ENCODE data around the gene OR2J1. TPM values are rescaled to one million over a fixed set of nuclear protein-coding genes. Genes with fewer than 3 reads are reported as not detected.
A peak's percentile ranks its signal among the peaks of the same experiment; 100 is the strongest.
"Not testable (repeated sequence)": the region's sequence is repeated elsewhere in the genome, so short reads cannot be mapped to it uniquely, and the experiment has no call there.

Gene OR2J1
- not detected in 2 replicates for total RNA-seq (2014; rRNA removed; shearing (Covaris generic))

DNA sequence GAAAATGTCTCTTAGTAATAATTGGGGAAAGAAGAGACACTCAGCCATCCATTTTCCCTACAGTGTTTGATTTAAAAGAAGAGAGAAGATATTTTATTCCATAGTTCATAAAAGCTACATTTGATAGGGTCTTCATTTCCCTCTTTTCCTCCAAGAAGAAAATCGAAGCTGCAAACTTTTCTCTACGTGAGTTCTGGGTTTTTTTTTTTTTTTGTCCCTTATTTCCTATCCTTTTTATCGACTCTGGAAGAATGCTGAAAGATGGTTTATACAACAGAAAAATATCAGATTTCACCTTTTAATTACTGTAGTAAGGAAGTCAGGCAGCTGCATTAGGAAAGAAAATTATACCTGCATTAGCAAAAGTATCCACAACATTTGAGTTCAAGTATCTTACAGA, at the start of gene OR2J1:
Gene OR2J1, plus strand, starts transcription at position 301 of the 400 bp plus-strand sequence. CDS start 1,453 bp downstream, outside the sequence.
- DNase-seq (ENCODE audit: low spot score), result no peak

DNA sequence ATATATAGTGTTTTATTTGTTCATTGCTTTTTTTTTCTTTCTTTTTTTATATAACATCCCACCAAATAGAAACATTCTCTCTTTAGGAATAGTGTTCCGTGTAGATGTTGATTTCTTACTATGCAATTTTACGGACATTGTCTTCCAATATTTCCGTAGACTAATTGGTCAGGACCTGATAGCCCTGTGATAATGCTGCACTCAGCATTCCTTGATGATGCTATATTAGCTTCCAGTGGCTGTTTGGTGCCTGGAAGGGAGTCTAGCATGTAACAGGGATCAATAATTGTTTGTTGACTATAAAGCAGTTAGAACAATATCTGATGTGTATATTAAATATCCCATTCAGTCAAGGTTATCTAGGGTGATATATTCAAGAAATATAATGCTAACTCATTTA, 47.6 kb upstream of the OR2J1 start:
- DNase-seq (ENCODE audit: low spot score), result no peak

DNA sequence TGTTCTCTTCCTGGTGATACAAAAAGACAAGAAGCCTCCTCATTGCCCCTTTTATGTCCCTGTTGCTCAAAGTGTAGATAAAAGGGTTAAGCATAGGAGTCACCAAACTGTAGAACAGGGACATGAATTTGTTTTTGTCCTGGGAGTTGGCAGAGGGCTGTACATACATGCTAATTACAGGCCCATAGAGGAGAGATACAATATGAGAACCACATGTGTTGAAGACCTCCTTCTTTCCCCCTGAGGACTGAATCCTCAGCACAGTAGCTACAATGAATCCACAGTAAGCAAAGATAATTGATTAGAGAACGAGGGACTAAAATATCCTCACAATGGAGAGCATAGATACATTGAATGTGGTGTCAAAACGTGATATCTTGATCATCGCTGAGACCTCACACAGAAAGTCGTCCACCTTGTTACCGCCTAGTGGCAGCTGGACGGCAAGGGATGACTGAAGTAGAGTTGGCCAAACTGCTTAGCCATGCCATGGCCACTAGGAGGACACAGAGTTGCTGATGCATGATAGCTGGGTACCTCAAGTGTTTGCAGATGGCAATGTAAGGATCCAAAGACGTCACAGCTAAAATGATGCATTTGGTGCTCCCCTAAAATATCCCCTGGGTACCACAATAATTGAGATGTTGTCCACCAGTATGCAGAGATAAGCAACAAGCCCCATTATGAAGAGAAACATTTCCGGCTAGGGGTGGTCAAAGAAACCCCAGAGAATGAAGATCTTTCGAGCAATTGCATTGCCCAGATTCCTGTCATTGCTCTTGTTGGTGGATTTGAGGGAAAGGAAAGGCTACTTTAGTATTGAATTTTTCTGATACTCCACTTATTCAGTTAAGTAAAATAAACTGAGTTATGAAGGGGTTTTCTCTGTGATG, 27.2 kb upstream of the OR2J1 start:
- DNase-seq (ENCODE audit: low spot score), result peak; percentile 43

DNA sequence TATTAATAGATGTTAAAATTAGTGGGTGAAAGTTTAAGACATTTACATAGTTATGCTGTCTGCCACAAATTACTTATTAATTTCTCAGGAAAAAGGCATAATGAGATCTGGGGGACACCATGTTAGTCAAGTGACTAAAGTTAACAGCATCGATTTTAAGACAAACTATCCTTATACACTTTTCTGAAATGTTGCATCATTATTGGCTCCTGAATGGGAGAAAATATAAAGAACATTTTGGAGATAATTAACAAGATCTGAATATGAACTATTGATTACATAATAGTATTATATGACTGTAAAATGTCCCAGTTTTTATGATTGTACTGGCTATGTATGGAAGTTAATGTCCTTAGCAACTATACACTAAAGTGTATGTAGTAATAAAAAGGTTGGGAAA, 20.1 kb upstream of the OR2J1 start:
- DNase-seq (ENCODE audit: low spot score), result no peak

DNA sequence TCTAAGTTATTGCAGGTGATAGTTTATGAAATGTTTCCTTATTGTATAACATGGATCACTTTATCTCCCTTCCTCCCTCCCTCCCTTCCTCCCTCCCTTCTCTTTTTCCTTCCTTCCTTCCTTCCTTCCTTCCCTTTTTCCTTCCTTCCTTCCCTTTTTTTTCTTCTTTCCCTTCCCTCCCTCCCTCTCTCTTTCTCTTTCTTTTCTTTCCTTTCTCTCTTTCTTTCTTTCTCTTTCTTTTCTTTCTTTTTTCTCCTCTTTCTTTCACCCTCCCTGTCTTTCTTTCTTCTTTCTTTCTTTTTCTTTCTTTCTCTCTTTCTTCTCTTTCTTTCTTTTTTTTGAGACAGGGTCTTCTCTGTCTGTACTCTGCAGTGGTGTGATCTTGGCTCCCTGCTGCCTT, 18.0 kb upstream of the OR2J1 start:
- no peak for DNase-seq (ENCODE audit: low spot score)

DNA sequence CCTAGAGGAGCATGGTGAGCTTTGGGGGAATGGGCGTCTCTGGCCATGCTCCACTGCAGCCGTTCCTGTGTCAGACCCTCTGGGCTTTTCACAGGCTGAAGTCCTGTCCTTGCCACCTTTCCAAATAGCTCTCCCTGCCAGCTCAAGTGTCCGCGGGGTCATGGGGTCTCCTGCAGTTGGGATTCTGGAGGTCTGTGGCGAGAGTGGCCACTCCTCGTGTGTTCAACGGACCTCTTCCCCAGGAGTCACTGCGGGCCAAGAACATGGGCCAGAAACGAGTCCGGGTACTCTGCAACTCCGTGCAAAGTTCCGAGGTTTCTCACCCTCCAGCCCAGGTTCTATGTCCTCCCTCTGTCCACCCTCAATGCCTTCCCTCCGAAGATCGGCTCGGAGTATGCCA, 16.8 kb upstream of the OR2J1 start:
- no peak for DNase-seq (ENCODE audit: low spot score)

DNA sequence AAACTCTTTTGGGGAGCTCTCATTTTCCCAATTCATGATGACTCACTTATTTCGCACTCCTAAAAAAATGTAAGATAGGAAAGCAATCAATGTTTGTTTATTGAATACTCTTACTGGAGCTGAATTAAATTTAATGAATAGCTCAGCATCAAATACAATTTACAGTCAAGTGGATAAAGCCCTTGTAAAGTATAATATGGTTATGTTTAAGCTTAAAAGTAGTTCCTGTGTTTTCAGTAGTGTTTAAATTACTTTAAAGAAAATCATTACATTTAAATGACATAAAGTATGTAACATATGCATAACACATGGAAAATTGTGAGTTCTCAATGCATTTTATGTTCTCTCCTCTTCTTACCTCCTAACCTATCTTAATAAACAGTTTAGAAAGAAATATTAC, 12.1 kb upstream of the OR2J1 start, which contains the start of gene OR2B3:
Gene OR2B3, minus strand, starts transcription at position 101 of the 400 bp plus-strand sequence. Its CDS starts 65 bp downstream, at position 36.
- no peak for DNase-seq (ENCODE audit: low spot score)

DNA sequence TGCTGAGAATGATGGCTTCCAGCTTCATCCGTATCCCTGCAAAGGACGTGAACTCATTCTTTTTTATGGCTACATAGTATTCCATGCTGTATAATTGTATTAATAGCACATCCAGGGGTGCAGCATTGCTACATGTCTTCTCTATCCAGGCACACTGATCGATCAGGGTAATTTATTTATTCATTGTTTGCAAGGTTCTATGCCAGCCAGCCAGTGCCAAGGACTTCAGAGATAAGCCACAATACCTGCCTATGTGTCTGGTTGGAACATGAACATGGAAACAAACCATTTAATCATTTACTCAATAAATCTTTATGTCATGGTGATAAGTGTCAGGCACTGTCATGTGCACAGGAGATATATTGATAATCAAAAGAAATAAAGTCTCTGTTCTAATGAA, 6.3 kb upstream of the OR2J1 start:
- DNase-seq (ENCODE audit: low spot score), result no peak

DNA sequence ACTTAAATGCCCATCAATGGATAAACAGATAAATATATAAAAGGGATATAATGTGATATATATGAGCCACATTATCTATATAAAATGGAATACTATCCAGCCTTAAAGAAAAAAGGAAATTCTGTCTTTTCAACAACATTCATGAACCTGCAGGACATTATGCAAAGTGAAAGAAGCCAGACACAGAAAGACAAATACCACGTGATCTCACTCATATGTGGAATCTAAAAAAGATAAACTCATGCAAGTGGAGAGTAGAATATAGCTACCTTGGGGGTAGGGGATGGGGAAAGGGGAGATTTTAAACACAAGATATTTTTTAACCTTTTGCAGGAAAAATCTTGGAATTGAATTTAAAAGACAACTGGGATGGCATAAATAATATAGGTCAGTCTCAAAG, 1.5 kb upstream of the OR2J1 start:
- no peak for DNase-seq (ENCODE audit: low spot score)

DNA sequence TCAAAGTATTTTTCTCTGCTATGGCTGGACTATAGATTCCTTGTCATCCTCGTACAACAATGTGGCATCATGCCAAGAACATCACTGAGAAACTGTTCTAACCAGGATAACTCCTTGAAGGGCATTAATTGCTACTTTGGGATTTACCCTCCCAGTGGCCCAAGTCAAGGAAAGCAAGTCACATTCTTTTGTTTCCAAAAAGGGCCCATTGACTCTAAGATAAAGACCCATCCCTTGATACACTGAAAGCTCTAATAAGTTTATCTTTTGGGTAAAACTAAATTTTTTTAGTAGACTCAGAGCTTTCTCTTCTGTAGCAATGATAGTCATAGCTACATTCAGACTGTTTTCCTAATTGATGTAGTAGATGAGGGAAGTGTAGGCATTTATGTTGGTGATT, 8.5 kb downstream of the OR2J1 start, which contains the start of gene OR2J3:
Gene OR2J3, plus strand, starts transcription at position 301 of the 400 bp plus-strand sequence. CDS start 3,833 bp downstream, outside the sequence.
- no peak for DNase-seq (ENCODE audit: low spot score)

DNA sequence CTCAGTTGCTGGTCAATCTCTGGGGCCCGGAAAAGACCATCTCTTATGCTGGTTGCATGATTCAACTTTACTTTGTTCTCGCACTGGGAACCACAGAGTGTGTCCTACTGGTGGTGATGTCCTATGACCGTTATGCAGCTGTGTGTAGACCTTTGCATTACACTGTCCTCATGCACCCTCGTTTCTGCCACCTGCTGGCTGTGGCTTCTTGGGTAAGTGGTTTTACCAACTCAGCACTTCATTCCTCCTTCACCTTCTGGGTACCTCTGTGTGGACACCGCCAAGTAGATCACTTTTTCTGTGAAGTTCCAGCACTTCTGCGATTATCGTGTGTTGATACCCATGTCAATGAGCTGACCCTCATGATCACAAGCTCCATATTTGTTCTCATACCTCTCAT, 12.8 kb downstream of the OR2J1 start:
- no peak for DNase-seq (ENCODE audit: low spot score)

DNA sequence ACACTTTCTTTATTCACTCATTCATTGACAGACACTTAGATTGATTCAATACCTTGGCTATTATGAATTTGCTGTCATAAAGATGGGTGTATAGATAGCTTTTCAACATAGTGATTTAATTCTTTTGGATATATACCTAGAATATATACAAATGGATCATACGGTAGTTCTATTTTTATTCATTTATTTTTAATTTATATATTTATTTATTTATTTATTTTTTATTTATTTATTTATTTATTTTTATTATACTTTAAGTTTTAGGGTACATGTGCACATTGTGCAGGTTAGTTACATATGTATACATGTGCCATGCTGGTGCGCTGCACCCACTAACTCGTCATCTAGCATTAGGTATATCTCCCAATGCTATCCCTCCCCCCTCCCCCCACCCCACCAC, 15.7 kb downstream of the OR2J1 start:
- not testable (repeated sequence) for DNase-seq (ENCODE audit: low spot score)

DNA sequence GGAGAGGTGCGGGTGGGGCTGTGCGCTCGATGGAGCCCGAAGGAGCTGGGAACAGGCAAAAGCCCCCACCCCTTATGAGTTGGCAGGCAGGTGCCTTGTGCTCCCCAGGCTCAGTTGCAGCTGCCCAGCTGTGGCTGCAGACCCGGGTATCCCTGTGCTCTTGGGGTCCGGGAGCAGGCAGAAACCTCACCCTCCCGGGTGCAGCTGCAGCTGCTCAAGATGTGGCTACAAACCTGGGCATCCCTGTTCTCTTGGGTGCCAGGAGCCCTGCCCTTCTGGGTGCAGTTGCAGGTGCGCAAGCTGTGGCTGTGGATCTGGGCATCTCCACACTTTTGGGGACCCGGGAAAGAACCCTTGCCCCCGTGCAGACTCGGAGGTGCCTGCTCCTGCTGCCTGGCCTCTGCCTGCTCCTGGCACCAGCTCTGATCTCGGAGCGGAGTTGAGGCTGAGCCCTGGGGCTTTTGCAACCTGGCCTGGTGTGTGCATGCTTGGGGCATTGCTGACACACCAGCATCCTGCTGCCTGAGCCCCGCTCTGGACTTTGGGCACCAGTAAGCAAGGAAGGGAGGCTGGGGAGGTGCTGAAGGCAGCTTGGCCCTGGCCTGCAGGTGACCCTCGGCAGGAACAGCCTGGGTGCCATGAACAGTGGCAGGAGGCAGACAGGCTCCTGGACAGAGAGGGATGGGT, 30.2 kb downstream of the OR2J1 start:
- DNase-seq (ENCODE audit: low spot score), result no peak

DNA sequence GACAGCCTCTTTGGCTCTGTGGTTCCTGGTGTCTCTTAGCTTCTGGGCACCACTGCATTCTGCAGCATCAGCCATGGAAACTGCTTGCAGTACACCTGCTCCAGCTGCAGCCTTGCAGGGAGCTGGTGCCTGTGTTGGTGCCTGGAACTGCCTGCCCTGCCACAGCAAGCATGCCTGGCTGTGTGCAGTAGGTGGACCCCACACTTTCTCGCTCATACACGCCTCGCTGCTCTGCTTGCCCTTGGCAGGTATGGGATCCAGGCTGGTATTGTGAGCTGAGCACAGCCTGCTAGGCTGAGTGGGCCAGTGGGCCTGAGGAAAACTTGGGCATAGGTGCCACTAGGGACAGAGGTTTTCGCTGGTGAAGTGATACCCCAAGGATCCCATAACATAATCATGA, 31.4 kb downstream of the OR2J1 start:
- DNase-seq (ENCODE audit: low spot score), result no peak

DNA sequence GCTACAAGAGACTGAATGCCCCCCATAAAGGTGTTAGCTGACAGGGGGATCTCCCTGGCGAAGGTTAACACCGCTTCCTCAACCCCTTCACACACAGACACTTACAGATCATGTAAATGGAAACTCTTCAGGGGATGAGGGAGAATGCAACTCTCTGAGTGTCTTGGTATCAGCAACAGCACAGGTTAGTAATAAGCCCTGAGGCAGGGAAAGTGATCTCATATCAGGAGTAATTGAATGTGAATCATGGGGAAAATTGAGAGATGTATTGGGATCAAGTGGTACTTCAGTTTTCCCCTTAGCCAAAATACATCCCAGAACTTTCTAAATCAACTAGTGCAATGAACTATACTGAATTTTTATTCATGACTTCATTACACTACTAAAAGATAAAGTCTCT, 32.4 kb downstream of the OR2J1 start:
- no peak for DNase-seq (ENCODE audit: low spot score)

DNA sequence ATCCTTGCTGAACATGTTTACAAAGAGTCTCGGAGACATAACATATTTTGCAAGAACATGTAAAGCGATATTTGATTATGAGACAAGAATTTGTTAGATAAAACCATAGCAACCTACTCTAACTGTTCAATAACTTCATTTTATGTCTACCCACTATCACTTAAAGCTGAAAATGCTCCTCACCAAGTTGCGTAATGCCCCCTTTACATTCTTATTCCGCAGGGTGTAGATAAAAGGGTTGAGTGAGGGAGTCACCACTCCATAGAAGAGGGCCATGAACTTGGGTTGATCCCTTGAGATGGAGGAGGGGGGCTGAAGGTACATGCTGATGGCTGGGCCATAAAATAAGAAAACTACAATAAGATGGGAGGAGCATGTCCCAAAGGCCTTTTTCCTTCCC, 38.4 kb downstream of the OR2J1 start:
- no peak for DNase-seq (ENCODE audit: low spot score)

DNA sequence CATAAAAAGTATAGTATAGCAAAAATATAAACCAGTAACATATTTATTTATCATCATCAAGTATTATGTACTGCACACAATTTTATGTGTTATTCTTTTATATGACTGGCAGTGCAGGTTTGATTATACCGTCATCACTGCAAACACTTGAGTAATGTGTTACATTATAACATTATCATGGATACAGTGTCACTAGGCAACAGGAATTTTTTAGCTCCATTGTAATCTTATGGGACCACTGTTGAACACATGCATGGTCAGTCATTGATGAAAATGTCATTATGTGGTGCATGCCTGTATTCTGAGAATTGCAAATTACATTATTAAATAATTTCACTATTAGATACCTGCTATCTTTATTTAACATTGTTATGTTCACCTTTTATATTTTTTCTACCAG, 42.3 kb downstream of the OR2J1 start:
- DNase-seq (ENCODE audit: low spot score), result no peak

DNA sequence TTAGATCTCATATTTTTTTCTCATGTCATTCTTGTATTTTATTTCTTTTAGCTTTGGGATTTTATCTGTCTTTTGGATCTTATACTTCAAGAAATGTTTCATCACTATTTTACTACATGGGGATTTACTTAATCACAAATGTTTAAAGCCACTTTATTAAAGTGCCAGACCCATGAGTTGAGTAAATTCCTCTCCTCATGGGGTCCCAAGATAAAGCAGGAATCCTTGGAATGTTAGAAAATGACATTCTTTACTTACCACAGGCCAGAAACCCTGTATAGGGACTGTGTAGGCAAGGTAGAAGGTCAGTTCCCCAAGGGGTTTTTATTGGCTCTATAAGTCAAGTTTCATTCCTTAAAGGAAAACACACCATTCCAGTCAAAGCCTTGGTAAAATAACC, 43.0 kb downstream of the OR2J1 start:
- no peak for DNase-seq (ENCODE audit: low spot score)

DNA sequence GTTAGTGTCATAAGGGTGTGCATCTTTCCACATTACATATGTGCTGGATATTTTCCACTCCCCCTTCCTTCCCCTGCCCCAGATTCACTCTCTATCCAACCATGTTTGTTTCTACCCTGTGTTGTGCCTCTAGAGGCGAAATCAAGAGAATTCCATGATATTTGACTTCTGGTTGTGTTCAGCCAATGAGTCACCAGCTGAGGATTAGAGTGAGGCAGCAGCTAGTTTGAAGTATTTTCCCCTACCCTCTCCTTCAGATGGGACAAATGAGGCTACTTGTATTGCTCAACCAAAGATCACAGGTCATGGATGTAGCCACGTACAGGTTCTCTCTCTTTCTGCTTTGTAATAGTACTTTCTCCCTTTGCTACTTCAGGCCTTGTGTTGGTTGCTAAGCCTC, 46.9 kb downstream of the OR2J1 start:
- DNase-seq (ENCODE audit: low spot score), result no peak

DNA sequence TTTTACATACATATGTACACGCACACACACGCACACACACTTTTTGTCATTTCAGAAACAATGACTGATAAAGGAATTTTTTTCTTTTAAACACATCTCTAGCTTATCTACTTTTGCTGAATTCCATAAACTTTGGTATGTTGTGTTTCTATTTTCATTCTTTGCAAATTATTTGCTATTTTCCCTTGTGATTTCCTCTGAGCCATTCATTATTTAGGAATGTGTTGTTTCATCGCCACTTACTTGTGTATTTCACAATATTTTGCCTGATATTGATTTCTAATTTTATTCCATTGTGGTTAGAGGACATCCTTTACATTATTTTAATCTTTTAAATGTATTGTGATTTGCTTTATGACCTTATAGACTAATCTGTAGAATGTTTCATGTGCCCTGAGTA, 47.8 kb downstream of the OR2J1 start:
- DNase-seq (ENCODE audit: low spot score), result no peak

DNA sequence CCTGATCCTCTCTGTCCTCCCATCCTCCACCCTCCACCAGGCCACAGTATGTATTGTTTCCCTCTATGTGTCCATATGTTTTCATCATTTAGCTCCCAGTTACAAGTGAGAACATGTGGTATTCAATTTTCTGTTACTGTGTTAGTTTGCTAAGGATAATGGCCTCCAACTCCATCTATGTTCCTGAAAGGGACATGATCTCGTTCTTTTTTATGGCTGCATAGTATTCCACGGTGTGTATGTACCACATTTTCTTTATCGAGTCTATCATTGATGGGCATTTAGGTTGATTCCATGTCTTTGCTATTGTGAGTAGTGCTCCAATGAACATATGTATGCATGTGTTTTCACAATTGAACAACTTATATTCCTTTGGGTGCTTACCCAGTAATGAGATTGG, 50.2 kb downstream of the OR2J1 start:
- not testable (repeated sequence) for DNase-seq (ENCODE audit: low spot score)

All from H4 (cell line).